ENCODE results near the gene RTN4RL1. TPM values are rescaled to one million over a fixed set of nuclear protein-coding genes. Genes with fewer than 3 reads are reported as not detected.

RTN4RL1 gene
- total RNA-seq, 1 donor from 2014 or later: not detected

DNA sequence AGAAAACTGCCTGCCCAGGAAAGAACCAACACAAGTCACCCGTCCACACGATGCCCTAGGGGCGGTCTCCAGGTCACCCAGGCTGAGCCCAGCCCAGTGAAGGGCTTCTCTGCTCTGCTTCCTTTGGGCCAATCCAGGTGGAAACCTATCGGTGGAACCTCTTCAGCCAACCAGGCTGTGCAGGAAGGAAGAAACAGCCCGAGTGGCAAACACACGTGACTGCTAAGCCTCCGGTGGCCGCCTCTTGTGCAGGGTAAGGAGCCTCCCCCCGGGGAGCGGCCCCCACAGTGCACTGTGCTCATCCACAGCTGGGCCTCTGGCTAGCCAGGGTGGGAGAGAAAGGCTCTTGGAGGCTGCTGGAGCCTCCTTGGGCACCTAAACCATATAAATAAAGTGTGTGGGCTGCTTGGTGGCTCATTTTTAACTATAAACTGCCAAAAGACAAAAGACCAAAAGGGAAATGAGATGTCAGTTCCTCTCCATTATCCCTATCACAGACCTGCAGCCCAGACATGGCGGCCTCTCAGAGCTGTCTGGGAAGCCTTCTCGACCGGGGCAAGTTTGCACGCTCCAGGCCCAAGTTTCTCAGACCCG, 2.4 kb downstream of the RTN4RL1 start:
- Mint-ChIP-seq H3K4me3 (ENCODE audit: unreplicated experiment) (no peak overlapping the region), H3K27me3 (ENCODE audit: unreplicated experiment) (peaks cover 36% of the 10 kb centered on the region), H3K36me3 (ENCODE audit: low read depth, unreplicated experiment) (peaks cover 4% of the 10 kb centered on the region), H3K4me1 (ENCODE audit: unreplicated experiment) (peaks cover 17% of the 10 kb centered on the region), H3K9me3 (ENCODE audit: unreplicated experiment) (no peaks in the 10 kb centered on the region), H3K27ac (ENCODE audit: unreplicated experiment) (no peak overlapping the region)
- no peak for DNase-seq (ENCODE audit: low spot score)
- no peak for TF ChIP-seq CTCF (IDR thresholded peaks at IDR 0.05; ENCODE audit: unreplicated experiment)

GRCh38 chr17:2020721-2021120, 4.4 kb downstream of the RTN4RL1 start:
- no peaks in the 10 kb centered on the region for H3K36me3 Mint-ChIP-seq (ENCODE audit: low read depth, unreplicated experiment)
- no peak overlapping the region for H3K27ac Mint-ChIP-seq (ENCODE audit: unreplicated experiment)
- no peak for TF ChIP-seq CTCF (IDR thresholded peaks at IDR 0.05; ENCODE audit: unreplicated experiment)
- DNase-seq (ENCODE audit: low spot score): no peak
- H3K9me3 Mint-ChIP-seq (ENCODE audit: unreplicated experiment): no peaks in the 10 kb centered on the region
- H3K4me3 Mint-ChIP-seq (ENCODE audit: unreplicated experiment): no peak overlapping the region
- H3K27me3 Mint-ChIP-seq (ENCODE audit: unreplicated experiment): peaks cover 32% of the 10 kb centered on the region
- H3K4me1 Mint-ChIP-seq (ENCODE audit: unreplicated experiment): peaks cover 12% of the 10 kb centered on the region

- no peak for TF ChIP-seq CTCF (IDR thresholded peaks at IDR 0.05; ENCODE audit: unreplicated experiment)
- Mint-ChIP-seq H3K4me1 (ENCODE audit: unreplicated experiment) (peaks cover 12% of the 10 kb centered on the region), H3K27ac (ENCODE audit: unreplicated experiment) (no peak overlapping the region), H3K36me3 (ENCODE audit: low read depth, unreplicated experiment) (no peaks in the 10 kb centered on the region), H3K27me3 (ENCODE audit: unreplicated experiment) (peaks cover 32% of the 10 kb centered on the region), H3K4me3 (ENCODE audit: unreplicated experiment) (no peak overlapping the region), H3K9me3 (ENCODE audit: unreplicated experiment) (no peaks in the 10 kb centered on the region)
- DNase-seq (ENCODE audit: low spot score): no peak
Measured at GRCh38 chr17:2019723-2020122, 5.4 kb downstream of the RTN4RL1 start.

GRCh38 chr17:2018716-2019510, 6.2 kb downstream of the RTN4RL1 start:
- Mint-ChIP-seq H3K9me3 (ENCODE audit: unreplicated experiment) (no peaks in the 10 kb centered on the region), H3K4me1 (ENCODE audit: unreplicated experiment) (peaks cover 12% of the 10 kb centered on the region), H3K36me3 (ENCODE audit: low read depth, unreplicated experiment) (peaks cover 4% of the 10 kb centered on the region), H3K4me3 (ENCODE audit: unreplicated experiment) (no peak overlapping the region), H3K27ac (ENCODE audit: unreplicated experiment) (no peak overlapping the region), H3K27me3 (ENCODE audit: unreplicated experiment) (peaks cover 32% of the 10 kb centered on the region)
- no peak for DNase-seq (ENCODE audit: low spot score)
- no peak for TF ChIP-seq CTCF (IDR thresholded peaks at IDR 0.05; ENCODE audit: unreplicated experiment)

Data from endothelial cell (in vitro differentiated cells).